Astrocyte (in vitro differentiated cells and primary cell): ENCODE results near the gene HK3.

Experiments used
- EZH2 ChIP-seq: IDR thresholded peaks from 2 replicates; pipeline ENCODE4 v1.6.1; 2012; ENCODE audit warnings: mild to moderate bottlenecking, low read length, inconsistent platforms; ENCODE audit not compliant: insufficient read depth
- TF ChIP-seq, protein P1 (sequence below): IDR thresholded peaks from 2 replicates; pipeline ENCODE4 v1.5.1; 2011; ENCODE audit warnings: low read depth, mild to moderate bottlenecking, inconsistent platforms, low read length, moderate library complexity; ENCODE audit not compliant: insufficient read depth

DNA sequence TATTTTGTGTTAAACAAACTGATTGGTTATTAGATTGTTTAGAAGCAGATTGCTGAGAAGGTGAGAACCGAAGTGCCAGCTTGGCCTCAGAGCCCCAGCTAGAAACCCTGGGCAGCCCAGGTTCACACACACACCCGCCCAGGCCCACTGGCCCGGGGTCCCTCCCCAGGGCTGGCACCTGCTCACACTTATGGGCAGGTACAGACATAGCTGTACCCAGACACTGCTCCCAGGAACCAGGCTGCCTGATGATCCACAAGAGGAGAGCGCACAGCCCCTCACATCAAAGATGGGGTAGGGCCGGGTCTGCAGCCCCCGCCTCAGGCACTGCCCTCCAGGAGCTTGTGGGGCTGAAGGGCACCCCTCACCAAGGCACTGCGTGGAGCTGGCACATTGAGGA is 33.2 kb downstream of the HK3 start:
- TF ChIP-seq, protein P1, sequence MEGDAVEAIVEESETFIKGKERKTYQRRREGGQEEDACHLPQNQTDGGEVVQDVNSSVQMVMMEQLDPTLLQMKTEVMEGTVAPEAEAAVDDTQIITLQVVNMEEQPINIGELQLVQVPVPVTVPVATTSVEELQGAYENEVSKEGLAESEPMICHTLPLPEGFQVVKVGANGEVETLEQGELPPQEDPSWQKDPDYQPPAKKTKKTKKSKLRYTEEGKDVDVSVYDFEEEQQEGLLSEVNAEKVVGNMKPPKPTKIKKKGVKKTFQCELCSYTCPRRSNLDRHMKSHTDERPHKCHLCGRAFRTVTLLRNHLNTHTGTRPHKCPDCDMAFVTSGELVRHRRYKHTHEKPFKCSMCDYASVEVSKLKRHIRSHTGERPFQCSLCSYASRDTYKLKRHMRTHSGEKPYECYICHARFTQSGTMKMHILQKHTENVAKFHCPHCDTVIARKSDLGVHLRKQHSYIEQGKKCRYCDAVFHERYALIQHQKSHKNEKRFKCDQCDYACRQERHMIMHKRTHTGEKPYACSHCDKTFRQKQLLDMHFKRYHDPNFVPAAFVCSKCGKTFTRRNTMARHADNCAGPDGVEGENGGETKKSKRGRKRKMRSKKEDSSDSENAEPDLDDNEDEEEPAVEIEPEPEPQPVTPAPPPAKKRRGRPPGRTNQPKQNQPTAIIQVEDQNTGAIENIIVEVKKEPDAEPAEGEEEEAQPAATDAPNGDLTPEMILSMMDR, result no peak
- TF ChIP-seq EZH2, result no peak
